Measurements from ENCODE around the gene KAT2A. TPM values are rescaled to one million over a fixed set of nuclear protein-coding genes. Genes with fewer than 3 reads are reported as not detected.

The KAT2A gene
- total RNA-seq (2011; cell fraction: chromatin; rRNA removed; ENCODE audit: low replicate concordance): 97.5 and 216 TPM in 2 replicates
- 139 and 145 TPM in 2 replicates for total RNA-seq (2011; cell fraction: nucleolus; rRNA removed)
- total RNA-seq (2011; cell fraction: nucleoplasm; rRNA removed): 84.1 and 110 TPM in 2 replicates
- total RNA-seq (2014; rRNA removed): 22.9 and 29.3 TPM in 2 replicates
- 13.9 and 18.7 TPM in 2 replicates for total RNA-seq (2014; rRNA removed; fragmentation: Illumina TruSeq; extraction: Trizol)
- 31.9 and 32.8 TPM in 2 replicates for total RNA-seq (2015; rRNA removed; fragmentation: Illumina TruSeq; extraction: Trizol)
- 57.2 and 57.8 TPM in 2 replicates for total RNA-seq (2021)
- polyA plus RNA-seq (2011; rRNA removed): 64.6 and 64.7 TPM in 2 replicates
- polyA plus RNA-seq (2011; cell fraction: cytosol; rRNA removed): 26.0 and 41.1 TPM in 2 replicates
- polyA plus RNA-seq (2011; cell fraction: nucleus; rRNA removed): 518 and 949 TPM in 2 replicates
- 43.2 and 57.4 TPM in 2 replicates for polyA plus RNA-seq (2012)
- polyA plus RNA-seq (2014; fragmentation: Illumina TruSeq; extraction: Trizol): 54.4 and 57.1 TPM in 2 replicates
- polyA plus RNA-seq (2014; fragmentation: Nextera tagmentation; extraction: Ambion mirVana): 1 to 10 TPM; 1.5 to 4.9 TPM
- polyA plus RNA-seq (2014; rRNA removed): 80.4 and 92.0 TPM in 2 replicates
- 13.2 and 20.1 TPM in 2 replicates for polyA minus RNA-seq (2011; rRNA and poly(A)+ RNA removed)
- 13.4 and 13.8 TPM in 2 replicates for polyA minus RNA-seq (2011; cell fraction: cytosol; rRNA and poly(A)+ RNA removed)
- 44.7 and 47.8 TPM in 2 replicates for polyA minus RNA-seq (2011; cell fraction: nucleus; rRNA and poly(A)+ RNA removed)
- percentile 66 among the genes with signal in this experiment for Bru-seq, nascent RNA
- BruChase-seq, experiment 1, labeled RNA remaining after a 2-hour chase: percentile 64 among the genes with signal in this experiment
- percentile 70 among the genes with signal in this experiment for BruChase-seq, experiment 2, labeled RNA remaining after a 6-hour chase
- long read RNA-seq, experiment 1, transcript KAT2A-201 (18 exons, 3,109 nt): major isoform, 11 of 126 reads
- long read RNA-seq, experiment 1, partial matches to known transcripts: 82 of 126 reads
- long read RNA-seq, experiment 1, other reads (novel, unspliced or antisense): 28 of 126 reads
- long read RNA-seq, experiment 2, transcript KAT2A-201 (18 exons, 3,109 nt): major isoform, 29 of 75 reads
- long read RNA-seq, experiment 2, partial matches to known transcripts: 21 of 75 reads
- long read RNA-seq, experiment 2, other reads (novel, unspliced or antisense): 23 of 75 reads
- long read RNA-seq, experiment 3, partial matches to known transcripts: 2 of 6 reads
- long read RNA-seq, experiment 3, other reads (novel, unspliced or antisense): 4 of 6 reads

- peaks cover 3% of the 10 kb centered on the region for H3K9me1 ChIP-seq (ENCODE audit: control insufficient read depth, insufficient read depth, low read length)
- intact Hi-C loops (cut with micrococcal nuclease): no loop called here
- H3K9ac ChIP-seq (ENCODE audit: insufficient read depth in 1 of 2, low read depth in 2 of 2, low read length in 2 of 2): peak within 1 kb of the TSS; percentile 9 to 89; a peak in 3 of 4 replicates
- FAIRE-seq: peak; percentile 97
- ATAC-seq: peak; percentile 97
- no peaks in the 10 kb centered on the region for H3K9me3 ChIP-seq (replicated peaks; ENCODE audit: control insufficient read depth, insufficient read depth, low read depth, low read length)
- H2AFZ ChIP-seq (ENCODE audit: low read depth, low read length): peak within 1 kb of the TSS; percentile 86
- peaks cover 13 to 47% of the 10 kb centered on the region in 2 experiments for H3K4me1 ChIP-seq (replicated peaks in 1 of 2; ENCODE audit: control insufficient read depth in 2 of 2, insufficient read depth in 2 of 2, low read length in 2 of 2)
- in situ Hi-C loops (cut with MboI): loop anchor here (25.0 kb wide), 1 partner anchor 384 kb away; the partner anchor contains the start of gene HAP1
- ChIA-PET CTCF (ENCODE audit: low intra/inter-chr PET ratio) (interaction anchor here (0.6 kb wide), 2 partner anchors 101 to 473 kb away, joined by 3 to 4 read pairs; partner anchors contain the start of gene NKIRAS2), POLR2A (interaction anchor here (0.6 to 2.1 kb wide), 13 partner anchors 8 to 431 kb away, joined by 3 to 7 read pairs (median 4); partner anchors contain the start of genes DHX58 and NAGLU)
- peaks cover 10% of the 10 kb centered on the region; the same call in 2 of the 3 replicates for H3K79me2 ChIP-seq (ENCODE audit: control insufficient read depth, insufficient read depth, low read length)
- no TSS peak for BruUV-seq (replicated peaks)
- peak; percentile 92 to 95 (median 94) for DNase-seq (ENCODE audit: extremely low read depth in 1 of 4, low spot score in 3 of 4)
- H3K27ac ChIP-seq (ENCODE audit: extremely low read depth, low read depth, low read length): peak within 1 kb of the TSS; percentile 67
- WGBS (ENCODE audit: insufficient coverage, low coverage, missing lambda C conversion rate): 8% methylated on average over 44 of the region's 57 CpGs
- no peaks in the 10 kb centered on the region for H3K27me3 ChIP-seq (ENCODE audit: control insufficient read depth in 2 of 2, insufficient read depth in 2 of 2, low read length in 2 of 2)
- H3K36me3 ChIP-seq (ENCODE audit: control insufficient read depth, insufficient read depth, low read length): peaks cover 59% of the 10 kb centered on the region; the same call in 2 of the 3 replicates
- H3K4me2 ChIP-seq (ENCODE audit: insufficient read depth, low read length): peak within 1 kb of the TSS; percentile 74
- no peaks in the 10 kb centered on the region for H4K20me1 ChIP-seq (replicated peaks; ENCODE audit: control insufficient read depth, insufficient read depth, low read length)
- peak within 1 kb of the TSS; percentile 66 for H3K4me3 ChIP-seq
- TF ChIP-seq STAG1 (CRISPR knock-in tag; IDR thresholded peaks at IDR 0.05; ENCODE audit: borderline replicate concordance) (no peak), CTCFL (IDR thresholded peaks at IDR 0.05; ENCODE audit: borderline replicate concordance, insufficient read depth, low read depth, low read length, poor library complexity, severe bottlenecking) (peak; percentile 41), SREBF1 (IDR thresholded peaks at IDR 0.05; ENCODE audit: borderline replicate concordance, low read depth, low read length) (no peak), ZFX (CRISPR knock-in tag; IDR thresholded peaks at IDR 0.05) (peak; percentile 70), ZC3H4 (CRISPR knock-in tag; IDR thresholded peaks at IDR 0.05; ENCODE audit: borderline replicate concordance) (no peak), ADNP (tag; IDR thresholded peaks at IDR 0.05) (no peak), SUPT5H (IDR thresholded peaks at IDR 0.05) (peak; percentile 68), HCFC1 (IDR thresholded peaks at IDR 0.05; ENCODE audit: low read depth, low read length) (peak; percentile 94), SMC3 (conservative IDR thresholded peaks at IDR 0.05; ENCODE audit: insufficient read depth, low read depth, low read length) (no peak)
Observed at GRCh38 chr17:42120770-42121769, at the start of gene KAT2A. KAT2A (minus strand) TSS chr17:42121367; CDS start chr17:42121304, 63 bp downstream.
